ENCODE measurements around the gene CACNB1.
"Not testable (repeated sequence)": the region's sequence is repeated elsewhere in the genome, so short reads cannot be mapped to it uniquely, and the experiment has no call there.

Gene CACNB1

DNA sequence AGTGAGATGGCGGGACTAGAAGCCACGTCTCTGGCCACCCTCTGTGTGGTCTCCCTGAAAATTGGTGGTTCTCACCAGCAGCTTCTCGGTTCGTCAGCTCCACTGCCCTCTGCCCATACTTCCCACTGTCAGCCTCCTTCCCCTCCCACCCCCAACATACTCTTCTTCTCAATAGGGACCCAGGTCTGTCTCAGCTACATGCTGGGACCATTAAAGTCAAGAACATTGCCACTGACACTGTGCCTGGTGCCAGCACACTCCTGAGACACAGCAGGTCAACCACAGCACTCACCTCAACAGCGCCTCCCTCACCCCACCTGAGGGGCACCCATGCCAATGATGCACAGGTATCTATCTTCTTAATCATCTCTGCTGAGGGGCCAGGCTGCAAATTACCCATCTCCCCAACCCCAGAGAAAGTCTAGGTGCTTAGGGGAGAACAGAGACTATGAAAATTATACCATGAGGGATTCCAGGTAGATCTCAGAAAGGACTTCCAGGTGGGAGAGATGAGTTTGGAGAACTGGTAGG is 47.3 kb downstream of the CACNB1 start:
- DNase-seq, result no peak

DNA sequence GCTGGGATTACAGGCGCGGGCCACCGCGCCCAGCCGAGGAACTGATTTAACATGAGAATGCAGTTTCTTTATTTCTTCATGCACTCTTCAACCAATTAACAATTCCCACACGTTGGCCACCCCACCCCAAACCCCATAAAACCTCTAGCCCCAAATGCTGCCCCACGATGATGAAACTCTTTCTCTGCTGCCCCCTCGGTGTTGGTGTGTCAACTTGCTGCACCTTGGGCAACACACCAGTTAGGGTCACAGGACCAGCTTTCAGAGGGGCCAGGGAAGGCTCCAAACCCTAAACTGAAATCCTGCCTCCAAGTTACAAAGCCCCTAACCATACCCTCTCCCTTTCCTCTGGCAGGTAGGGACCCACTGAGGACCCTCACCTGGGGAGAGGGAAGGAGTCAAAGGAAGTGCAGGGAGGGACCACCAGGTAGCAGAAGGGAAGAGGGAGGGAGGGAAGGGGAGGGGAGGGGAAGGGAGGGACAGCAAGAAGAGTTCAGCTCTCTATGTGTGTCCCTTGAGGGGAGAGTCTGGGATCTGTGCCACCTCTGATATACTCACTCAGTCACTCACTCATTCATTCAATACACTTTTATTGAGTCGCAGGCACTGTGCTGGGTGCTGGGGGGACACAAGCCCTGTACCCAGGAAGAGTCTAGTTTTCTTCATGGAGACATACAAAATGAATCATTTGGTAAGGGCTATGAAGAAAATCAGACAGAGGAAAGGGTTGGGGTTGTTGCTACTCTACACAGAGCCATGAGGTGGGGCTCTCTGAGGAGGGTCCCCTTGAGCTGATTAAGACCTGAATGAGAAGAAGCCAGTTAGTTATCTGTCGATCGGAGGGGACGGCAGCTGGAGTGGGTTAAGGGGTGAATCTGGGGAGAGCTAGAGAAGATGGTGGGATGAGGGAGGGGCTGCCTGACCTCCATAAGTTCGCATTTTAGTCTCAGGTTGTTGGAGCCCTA is 50.0 kb downstream of the CACNB1 start:
- no peak for DNase-seq

DNA sequence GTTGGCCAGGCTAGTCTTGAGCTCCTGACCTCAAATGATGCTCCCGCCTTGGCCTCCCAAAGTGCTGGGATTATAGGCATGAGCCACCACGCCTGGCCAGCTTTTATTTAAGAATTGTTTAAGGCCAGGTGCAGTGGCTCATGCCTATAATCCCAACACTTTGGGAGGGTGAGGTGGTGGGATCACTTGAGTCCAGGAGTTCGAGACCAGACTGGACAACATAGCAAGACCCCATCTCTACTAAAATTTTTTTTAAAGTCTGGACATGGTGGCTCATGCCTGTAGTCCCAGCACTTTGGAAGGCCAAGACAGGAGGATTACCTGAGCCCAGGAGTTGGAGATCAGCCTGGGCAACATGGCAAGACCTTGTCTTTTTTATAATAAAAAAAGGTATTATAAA is 51.2 kb downstream of the CACNB1 start:
- no peak for DNase-seq

DNA sequence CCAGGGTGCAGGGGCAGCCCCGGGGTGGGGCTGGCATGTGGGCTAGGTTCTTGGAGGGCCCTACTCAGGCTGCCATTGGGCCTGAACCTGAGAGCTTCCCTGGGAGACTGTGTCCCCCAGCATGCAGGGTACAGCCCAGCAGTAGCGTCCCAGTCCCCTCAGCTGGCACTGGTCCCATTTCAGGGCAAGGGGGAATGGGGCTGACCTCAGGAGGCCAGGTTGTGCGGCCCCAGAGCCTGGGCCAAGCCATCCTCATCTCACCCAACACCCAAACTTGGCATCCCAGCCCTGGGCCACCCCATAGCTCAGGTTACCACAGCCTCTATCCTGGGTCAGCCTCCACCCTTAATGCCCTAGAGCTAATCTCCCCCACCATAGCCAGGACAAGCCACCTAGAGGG is 52.3 kb downstream of the CACNB1 start:
- DNase-seq, result no peak

DNA sequence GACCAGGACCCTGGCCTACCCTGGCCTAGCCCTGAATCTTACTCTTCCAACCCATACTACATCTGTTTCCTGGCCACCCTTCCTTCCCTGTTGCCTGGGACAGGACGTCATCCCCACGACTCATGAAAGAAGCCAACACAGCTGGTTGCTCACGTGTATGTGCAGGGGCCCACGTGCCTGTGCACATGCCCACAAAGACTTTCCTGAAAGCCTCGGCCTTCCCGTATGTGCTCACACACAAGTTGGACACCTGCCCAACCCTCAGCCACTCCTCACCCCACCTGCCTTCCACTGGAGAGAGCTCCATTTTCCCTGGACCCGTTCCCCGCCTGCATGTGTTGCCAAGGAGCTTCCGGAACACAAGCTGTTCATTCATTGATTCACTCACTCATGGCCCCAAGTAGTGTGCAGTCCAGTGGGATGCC is 53.0 kb downstream of the CACNB1 start:
- no peak for DNase-seq

DNA sequence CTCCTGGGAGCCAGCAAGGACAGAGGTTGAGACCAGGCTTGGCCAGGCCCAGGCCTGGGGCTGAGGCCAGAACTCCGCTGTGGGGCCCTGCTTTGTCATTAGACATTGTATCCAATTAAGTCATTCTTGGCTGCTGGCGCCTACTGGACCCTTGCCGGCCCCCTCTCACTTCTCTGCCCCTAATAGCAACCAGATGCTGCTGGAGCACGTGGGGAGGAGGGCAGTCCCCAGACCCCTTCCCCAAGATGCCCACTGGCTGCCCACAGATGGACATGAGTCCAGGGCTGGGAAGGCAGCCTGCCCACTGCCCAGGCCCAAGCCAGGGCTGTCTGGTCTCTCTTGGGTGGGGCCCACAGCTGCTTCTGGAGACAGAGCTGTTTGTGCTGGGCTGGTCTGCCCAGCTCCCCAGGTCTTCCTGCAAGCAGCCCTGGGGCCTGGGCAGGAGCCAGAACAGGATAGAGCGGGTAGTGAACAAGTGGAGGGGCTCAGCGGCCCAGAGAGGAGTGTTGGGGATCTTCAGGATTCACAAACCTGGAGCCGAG is 53.8 kb downstream of the CACNB1 start:
- DNase-seq, result no peak

DNA sequence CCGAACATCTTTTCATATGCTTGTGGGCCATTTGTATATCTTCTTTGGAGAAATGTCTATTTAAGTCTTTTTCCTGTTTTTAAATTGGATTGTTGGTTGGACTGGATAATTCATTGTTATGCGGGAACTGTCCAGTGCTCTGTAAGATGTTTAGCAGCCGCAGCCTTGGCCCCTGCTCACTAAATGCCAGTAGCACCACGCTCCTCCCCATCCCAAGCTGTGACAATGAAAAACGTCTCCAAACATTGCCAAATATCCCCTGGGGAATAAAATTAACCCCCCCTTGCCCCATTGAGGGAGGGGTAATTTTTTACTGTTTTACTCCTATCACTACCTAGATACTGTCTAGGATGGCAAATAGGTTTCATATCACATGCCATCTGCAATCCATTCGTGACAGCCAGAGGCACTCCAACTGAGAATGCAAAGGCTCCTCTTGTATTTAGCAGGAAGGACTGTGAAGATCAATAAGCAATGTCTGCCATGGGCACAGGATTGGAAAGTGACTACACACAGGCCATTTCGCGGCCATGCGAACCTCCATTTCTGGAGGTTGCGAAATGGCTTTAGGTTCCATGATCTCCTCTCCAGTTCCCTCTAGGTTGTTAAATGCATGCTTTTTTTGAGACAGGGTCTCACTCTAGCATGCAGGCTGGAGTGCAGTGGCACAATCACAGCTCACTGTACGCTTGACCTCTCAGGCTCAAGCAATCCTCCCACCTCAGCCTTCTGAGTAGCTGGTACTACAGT is 55.4 kb downstream of the CACNB1 start:
- DNase-seq, result no peak

DNA sequence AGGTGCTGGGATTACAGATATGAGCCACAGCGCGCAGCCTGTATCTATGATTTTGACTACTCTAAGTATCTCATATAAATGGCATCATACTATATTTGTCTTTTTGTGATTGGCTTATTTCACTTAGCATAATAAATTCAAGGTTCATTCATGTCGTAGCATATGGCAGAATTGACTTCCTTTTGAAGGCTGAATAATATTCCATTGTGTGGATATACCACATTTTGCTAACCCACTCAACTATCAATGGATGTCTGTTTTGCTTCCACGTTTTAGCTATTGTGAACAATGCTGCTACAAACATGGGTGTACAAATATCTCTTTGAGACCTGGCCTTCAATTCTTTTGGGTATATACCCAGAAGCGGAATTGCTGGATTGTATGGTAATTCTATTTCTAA is 56.2 kb downstream of the CACNB1 start:
- no peak for DNase-seq

DNA sequence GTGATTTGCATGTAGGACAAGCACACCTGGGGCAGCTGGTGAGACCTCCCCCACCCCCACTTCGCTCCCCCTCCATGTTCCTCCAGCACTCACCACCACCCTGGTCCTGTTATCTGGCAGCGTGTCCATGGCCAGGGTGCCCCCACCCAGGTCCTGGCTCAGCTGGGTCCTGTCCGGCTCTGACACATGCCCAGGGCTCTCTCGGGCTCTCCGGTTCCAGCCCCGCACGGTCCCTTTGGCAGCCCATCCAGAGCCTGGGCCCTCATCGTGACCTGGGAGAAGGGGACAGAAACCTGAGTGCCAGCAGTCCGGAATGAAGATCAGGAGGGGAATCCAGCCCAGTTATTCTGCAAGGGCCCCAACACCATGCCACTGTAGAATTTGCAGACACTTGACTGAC is 57.9 kb downstream of the CACNB1 start:
- DNase-seq, result no peak

DNA sequence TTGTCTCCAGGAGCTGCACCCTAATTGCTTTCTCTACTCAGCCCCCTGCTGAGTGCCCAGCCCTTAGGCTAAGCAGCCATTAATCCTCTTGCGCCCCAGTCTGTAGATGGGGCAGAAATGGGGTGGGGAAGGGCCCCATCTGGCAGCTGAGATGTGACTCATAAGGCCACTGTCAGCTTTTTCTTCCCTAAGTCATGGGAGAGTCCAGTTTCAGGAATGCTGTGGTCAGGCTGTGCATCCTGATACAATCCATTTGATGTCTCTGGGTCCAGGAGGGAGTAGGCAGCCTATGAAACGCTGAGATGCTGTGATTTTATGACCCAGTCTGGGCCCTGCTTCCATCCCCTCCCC is 58.3 kb downstream of the CACNB1 start:
- no peak for DNase-seq

DNA sequence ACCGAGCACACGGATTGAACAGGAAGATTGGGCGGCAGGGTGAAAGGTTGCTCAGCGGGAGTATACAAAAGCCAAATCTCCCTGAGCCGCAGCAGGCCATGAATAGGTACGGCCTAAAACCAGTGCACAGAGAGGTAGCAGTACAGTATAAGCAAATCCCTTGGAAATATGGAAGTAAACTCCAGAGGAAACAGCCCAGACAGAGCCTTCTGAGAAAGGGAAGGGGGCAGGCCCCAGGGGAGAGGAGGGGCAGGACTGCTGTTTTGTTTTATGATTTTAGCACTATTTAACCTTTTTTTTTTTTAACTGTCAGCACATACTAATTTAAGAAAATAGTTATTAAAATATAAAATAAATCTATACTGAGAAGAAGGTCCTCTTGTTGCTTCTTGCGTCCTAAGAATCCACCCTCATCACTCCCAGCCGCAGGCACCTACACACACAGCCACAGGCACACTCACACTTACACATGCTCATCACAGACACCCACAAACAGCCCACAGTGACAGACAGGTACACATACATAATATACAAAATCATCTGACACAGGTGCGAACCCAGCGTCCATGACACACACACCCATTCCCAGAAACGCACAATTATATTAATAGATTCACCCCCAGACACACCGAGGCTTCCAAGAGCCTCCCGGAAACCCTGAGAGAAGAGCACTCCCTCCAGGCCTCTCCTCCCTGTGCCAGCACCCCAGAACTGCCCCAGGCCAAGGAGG is 58.9 kb downstream of the CACNB1 start:
- no peak for DNase-seq

DNA sequence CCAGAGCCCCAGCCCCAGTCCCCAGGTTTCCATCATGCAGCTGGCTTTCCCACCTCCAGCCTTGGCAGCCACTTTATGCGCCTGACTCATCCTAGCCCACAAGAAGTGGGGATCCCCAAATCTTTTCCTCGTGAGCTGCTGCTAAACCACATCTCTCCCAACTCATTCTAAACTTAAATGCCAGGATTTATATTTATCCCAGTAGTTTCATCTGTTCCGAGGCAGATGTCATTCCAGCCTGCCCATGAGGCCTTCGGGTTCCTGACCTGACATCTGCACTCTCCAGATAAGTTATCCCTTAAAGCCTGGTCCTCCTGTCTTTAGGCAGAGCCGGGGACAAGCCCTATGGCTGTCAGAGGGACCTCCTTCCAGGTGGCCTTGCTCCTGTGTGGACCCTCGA is 62.6 kb downstream of the CACNB1 start:
- DNase-seq, result no peak

DNA sequence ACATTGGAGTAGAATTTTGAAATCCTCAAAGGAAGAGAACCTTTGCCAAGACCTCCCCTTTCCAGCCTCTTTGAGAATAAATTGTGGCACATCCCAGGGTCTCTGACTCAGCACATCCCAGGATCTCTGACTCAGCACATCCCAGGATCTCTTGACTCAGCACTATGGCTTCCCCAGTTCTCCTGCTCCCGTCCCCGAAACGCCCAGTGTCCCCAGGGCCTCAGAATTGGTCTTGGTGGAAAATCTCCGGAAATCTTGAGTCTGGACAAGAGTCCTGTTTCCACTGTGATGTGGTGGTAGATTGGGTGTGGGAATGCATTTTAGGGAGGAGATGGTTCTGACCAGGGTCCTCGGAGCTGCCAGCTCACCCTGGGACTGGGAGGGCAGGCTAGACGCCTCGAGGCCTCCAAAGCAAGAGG is 65.3 kb downstream of the CACNB1 start:
- no peak for DNase-seq

DNA sequence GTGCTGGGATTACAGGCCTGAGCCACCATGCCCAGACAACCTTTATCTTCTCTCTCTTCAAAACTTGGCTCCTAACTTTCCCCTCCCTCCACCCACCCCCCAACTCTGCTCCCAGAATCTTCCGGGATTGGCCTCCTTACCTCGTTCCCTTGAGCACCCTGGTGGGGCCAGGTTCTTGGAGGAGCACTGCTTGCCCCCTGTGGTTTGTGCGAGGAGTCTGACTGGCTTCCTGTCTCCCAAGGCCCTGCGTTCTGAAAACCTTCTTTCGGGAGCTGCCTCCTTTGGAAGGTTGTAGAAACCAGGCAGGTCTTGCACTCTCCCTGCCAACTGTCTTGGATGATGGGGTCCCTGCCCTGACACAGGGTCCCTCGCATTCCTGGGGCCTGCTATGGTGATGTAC is 65.9 kb downstream of the CACNB1 start:
- DNase-seq, result no peak

DNA sequence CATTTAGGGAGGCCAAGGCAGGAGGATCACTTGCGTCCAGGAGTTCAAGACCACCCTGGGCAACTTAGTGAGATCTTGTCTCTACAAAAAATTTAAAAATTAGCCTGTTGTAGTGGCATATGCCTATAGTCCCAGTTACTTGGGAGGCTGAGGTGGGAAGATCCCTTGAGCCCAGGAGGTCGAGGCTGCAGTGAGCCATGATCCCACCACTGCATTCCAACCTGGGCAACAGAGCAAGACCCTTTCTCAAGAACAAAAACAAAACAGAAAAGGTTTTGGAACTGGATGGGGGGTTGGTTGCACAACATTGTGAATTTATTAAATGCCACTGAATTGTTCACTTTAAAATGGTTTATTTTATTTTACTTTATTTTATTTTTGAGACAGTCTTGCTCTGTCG is 67.3 kb downstream of the CACNB1 start:
- no peak for DNase-seq

DNA sequence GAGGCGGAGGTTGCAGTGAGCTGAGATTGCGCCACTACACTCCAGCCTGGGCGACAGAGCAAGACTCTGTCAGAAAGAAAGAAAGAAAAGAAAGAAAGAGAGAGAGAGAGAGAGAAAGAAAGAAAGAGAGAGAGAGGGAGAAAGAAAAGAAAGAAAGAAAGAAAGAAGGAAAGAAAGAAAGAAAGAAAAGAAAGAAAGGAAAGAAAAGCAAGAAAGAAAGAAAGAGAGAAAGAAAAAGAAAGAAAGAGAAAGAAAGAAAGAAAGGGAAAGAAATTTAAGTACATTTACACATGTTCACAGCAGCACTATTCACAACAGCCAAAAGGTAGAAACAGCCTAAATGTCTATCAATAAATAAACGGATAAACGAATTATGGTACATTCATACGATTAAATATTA is 67.9 kb downstream of the CACNB1 start:
- DNase-seq, result not testable (repeated sequence)

DNA sequence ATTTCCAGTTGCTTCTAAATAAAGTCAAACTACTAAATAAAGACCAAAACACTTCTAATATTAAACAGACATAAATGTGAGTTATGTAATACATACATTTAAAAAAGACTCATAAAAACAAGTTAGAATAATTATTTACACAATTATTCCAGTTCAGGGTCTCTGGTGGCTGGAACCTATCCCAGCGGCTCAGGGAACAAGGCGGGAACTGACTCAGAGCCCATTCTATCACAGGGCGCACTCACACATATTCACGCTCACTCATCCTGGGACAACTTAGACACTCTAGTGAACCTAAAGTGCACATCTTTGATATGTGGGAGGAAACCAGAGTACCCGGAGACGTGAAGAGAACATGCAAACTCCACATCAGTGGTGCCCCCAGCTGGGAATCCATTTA is 71.0 kb downstream of the CACNB1 start:
- no peak for DNase-seq

DNA sequence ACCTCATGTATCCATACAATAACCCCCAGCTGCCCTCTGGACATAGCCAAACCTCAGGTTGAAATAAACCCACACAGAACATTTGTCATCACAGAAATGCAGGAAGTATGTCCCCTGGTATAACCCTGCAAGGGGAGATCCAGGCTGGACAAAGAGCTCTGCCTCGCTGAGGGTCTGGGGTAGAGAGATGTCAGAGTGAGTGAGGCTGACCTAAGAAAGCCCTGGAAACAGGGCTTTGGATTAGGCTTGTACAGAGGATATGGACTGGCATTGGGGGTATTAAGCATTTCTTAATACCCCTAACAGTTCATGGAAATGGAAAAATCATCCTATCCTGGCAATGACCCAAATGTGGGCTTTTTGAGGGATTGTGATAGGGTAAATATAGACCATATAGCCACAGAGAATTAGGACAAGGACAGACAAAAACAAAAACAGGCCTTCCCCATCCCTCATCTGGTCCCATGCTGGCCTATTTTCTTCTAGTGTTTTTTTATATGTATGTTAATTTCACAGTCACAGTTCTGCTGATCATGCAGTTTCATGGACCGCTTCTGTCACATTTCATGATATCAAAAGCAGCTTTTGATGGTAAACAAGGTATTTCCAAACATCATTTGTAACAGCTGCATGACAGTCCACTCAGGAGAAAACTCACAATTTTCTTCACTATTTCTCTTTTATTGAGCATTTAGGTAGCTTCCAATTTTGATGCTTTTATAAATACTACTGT is 72.2 kb downstream of the CACNB1 start:
- DNase-seq, result no peak

DNA sequence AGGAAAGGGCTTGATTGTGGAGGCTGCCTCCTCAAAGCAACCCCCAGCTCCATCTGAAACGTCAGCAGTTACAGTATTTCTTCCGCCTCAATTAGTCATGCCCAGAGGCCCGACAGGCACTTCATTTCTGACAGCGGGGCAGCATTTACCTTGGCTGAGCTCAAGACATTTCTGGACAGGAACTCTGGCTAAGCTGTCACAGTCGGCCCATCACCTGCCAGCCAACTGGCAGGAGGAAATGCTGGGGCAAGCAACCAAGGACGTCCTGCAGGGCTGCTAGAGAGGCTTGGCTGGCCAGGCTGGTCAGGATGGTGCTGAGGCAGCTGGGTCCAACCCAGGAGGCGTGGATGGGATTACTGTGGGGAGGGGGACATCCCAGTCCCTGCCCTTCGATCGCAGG is 73.8 kb downstream of the CACNB1 start:
- no peak for DNase-seq

All from NCI-H526 (cell line).